Panc1 (cell line): ENCODE data around the gene TRIB2. TPM values are rescaled to one million over a fixed set of nuclear protein-coding genes. Genes with fewer than 3 reads are reported as not detected.

Experiments used
- ATAC-seq: fragments of 200-7000 bp; cut with Tn5 transposase; 2 replicates; pipeline ENCODE4 v1.9.1; 2020; ENCODE audit warnings: mild to moderate bottlenecking, moderate library complexity
- BruUV-seq: library from RNA; stranded (reverse); fragments of 400-500 nt; replicated peaks from 2 replicates; lab custom pipeline; 2021; lab: Mats Ljungman, UMichigan
- CTCF ChIA-PET: fragments of 300-600 bp; sonication (Branson Sonifier 250); formaldehyde crosslinking; loops from one replicate; lab custom pipeline; 2022; ENCODE audit warnings: antibody characterized with exemption; lab: Charles Lee
- POLR2A ChIA-PET: fragments of 300-600 bp; sonication (Branson Sonifier 250); formaldehyde crosslinking; loops from one replicate; lab custom pipeline; 2022; ENCODE audit warnings: antibody characterized with exemption; lab: Charles Lee
- DNase-seq: peaks from one replicate; pipeline ENCODE4 v3.0.0-alpha.2; 2010; ENCODE audit warnings: low read depth, low spot score
- H3K27ac ChIP-seq: 2 replicates; pipeline ENCODE4 v1.5.1; 2011; ENCODE audit warnings: mild to moderate bottlenecking, low read length, inconsistent platforms
- H3K27me3 ChIP-seq: fragments of 200-500 bp; sonication (Bioruptor generic); 2 replicates; pipeline ENCODE4 v1.6.0; 2014; ENCODE audit warnings: low read length, inconsistent platforms; ENCODE audit not compliant: control insufficient read depth, insufficient read depth
- H3K36me3 ChIP-seq: fragments of 200-500 bp; sonication (Bioruptor generic); 2 replicates; pipeline ENCODE4 v1.5.1; 2014; ENCODE audit warnings: inconsistent platforms, mild to moderate bottlenecking, low read length, moderate library complexity; ENCODE audit not compliant: control insufficient read depth, insufficient read depth
- H3K4me1 ChIP-seq: 2 replicates; pipeline ENCODE4 v1.5.1; 2011; ENCODE audit warnings: inconsistent platforms, mild to moderate bottlenecking, low read length, moderate library complexity; ENCODE audit not compliant: control insufficient read depth, insufficient read depth
- H3K4me3 ChIP-seq, 2 experiments: 2 replicates each; pipeline ENCODE4 v1.5.1; 2011 to 2012; ENCODE audit warnings: low read depth in 2 of 2, low read length in 2 of 2, mild to moderate bottlenecking in 2 of 2, inconsistent platforms in 1 of 2, moderate library complexity in 1 of 2
- H3K9me3 ChIP-seq: fragments of 200-500 bp; sonication (Bioruptor generic); 2 replicates; pipeline ENCODE4 v1.5.1; 2014; ENCODE audit warnings: low read depth, mild to moderate bottlenecking, inconsistent platforms, low read length, moderate library complexity; ENCODE audit not compliant: control insufficient read depth, insufficient read depth
- POLR2AphosphoS5 ChIP-seq: IDR thresholded peaks from 2 replicates; pipeline ENCODE4 v1.6.1; 2012; ENCODE audit warnings: mild to moderate bottlenecking, low read depth, low read length, moderate library complexity
- SIN3A ChIP-seq: IDR thresholded peaks from 2 replicates; pipeline ENCODE4 v1.6.1; 2012; ENCODE audit warnings: low read depth, mild to moderate bottlenecking, low read length, moderate library complexity, borderline replicate concordance; ENCODE audit not compliant: insufficient read depth
- TCF7L2 ChIP-seq: IDR thresholded peaks from 2 replicates; pipeline ENCODE4 v1.6.1; 2011; ENCODE audit warnings: mild to moderate bottlenecking, low read depth, low read length, inconsistent platforms
- in situ Hi-C: cut with HindIII; loops from 2 replicates; pipeline ENCODE4 v1.10.0; 2016; ENCODE audit warnings: low sequenced_read_pairs, low pct_unique_long_range_greater_than_20kb
- intact Hi-C: fragments of 100-400 bp; cut with micrococcal nuclease; formaldehyde crosslinking; loops from one replicate; pipeline ENCODE4 v1.10.0; 2022; ENCODE audit not compliant: unreplicated experiment
- total RNA-seq: library from RNA; stranded (reverse); gene quantifications from one replicate; pipeline ENCODE4 v1.2.1, GENCODE V29; 2021; ENCODE audit not compliant: unreplicated experiment
- TF ChIP-seq, protein P1 (sequence below): fragments of 450-650 bp; IDR thresholded peaks from 2 replicates; pipeline ENCODE4 v1.5.1; 2017; ENCODE audit warnings: mild to moderate bottlenecking
- TF ChIP-seq, protein P2 (sequence below), 2 experiments: IDR thresholded peaks; 2 replicates each; pipeline ENCODE4 v1.6.1; 2011 to 2012; ENCODE audit warnings: low read depth in 2 of 2, control low read depth in 1 of 2, low read length in 1 of 2, mild to moderate bottlenecking in 1 of 2, moderate library complexity in 1 of 2; ENCODE audit not compliant: insufficient read depth in 1 of 2

The TRIB2 gene
- total RNA-seq, 1 experiment from 2014 or later, result 43.2 TPM

DNA sequence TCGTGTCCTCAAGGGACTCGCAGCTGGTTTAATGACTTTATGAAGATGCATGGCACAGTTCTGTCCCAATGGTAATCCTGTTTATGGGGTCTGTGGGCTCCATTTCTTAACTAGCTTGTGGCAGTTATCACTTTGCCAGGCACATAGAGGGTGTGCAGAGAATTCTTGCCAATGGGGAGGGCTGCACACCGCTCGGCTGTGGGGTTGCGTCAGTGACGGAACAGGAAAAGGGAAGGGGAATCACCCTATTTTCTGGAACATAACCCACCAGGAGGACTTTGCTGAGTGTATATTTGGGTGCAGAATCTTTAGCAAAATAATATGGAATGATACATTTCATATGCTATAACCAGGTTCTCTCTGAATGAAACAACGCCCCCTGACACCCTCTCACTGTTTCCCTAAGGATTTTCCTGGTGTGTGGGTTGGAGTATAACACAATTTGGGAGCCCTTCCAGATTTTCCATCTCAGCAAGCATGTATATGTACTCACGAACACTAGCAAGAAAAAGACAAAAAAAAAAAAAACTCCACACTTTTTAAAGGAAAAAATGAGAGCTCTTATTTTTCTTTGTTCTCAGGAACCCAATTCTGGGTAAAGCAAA is 43.9 kb upstream of the TRIB2 start:
- H3K27ac ChIP-seq, result no peak overlapping the region
- no TSS peak for BruUV-seq
- in situ Hi-C loops, result no loop called here

DNA sequence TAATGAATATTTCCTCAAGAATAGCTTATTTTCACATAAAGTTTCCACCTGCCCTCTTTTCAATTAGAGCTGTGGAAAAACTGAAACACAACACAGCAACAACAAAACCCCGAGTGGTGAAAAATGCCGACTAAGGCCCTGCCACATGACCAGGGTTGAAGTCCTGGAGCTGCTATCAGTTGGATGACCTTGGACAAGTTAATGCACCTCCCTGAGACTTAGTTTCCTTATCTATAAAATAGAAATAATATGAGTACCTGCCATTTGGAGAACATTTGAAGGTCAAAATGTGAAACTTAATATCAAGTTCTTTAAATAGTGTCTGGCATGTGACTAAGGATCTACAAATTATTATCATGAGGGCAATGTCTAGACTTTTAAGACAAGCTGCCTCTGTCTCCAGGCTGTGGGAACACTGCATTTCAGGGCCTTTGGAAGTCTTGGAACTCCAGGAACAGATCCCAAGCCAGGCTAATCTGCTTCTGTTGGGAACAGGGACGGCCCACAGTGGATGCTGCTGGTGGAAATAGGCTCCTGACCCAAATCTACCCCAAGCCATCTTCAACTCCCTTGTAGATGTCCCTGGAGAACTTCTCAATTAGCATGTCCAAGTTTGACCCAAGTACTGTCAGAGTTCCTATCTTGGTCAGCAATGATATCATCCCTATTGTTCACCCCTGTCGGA is 42.0 kb upstream of the TRIB2 start:
- CTCF ChIA-PET, result no interaction called here
- Histone ChIP-seq H3K27me3 (no peaks in the 10 kb centered on the region), H3K9me3 (no peaks in the 10 kb centered on the region), H3K4me1 (no peaks in the 10 kb centered on the region), H3K36me3 (no peaks in the 10 kb centered on the region), H3K4me3 (no peak overlapping the region), H3K27ac (no peak overlapping the region)
- ATAC-seq, result no peak
- no TSS peak for BruUV-seq
- DNase-seq, result no peak
- POLR2A ChIA-PET, result no interaction called here
- no peak for TF ChIP-seq SIN3A
- no peak for TF ChIP-seq TCF7L2
- no peak for TF ChIP-seq POLR2AphosphoS5
- TF ChIP-seq, protein P1, sequence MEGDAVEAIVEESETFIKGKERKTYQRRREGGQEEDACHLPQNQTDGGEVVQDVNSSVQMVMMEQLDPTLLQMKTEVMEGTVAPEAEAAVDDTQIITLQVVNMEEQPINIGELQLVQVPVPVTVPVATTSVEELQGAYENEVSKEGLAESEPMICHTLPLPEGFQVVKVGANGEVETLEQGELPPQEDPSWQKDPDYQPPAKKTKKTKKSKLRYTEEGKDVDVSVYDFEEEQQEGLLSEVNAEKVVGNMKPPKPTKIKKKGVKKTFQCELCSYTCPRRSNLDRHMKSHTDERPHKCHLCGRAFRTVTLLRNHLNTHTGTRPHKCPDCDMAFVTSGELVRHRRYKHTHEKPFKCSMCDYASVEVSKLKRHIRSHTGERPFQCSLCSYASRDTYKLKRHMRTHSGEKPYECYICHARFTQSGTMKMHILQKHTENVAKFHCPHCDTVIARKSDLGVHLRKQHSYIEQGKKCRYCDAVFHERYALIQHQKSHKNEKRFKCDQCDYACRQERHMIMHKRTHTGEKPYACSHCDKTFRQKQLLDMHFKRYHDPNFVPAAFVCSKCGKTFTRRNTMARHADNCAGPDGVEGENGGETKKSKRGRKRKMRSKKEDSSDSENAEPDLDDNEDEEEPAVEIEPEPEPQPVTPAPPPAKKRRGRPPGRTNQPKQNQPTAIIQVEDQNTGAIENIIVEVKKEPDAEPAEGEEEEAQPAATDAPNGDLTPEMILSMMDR, result no peak
- TF ChIP-seq, protein P2, sequence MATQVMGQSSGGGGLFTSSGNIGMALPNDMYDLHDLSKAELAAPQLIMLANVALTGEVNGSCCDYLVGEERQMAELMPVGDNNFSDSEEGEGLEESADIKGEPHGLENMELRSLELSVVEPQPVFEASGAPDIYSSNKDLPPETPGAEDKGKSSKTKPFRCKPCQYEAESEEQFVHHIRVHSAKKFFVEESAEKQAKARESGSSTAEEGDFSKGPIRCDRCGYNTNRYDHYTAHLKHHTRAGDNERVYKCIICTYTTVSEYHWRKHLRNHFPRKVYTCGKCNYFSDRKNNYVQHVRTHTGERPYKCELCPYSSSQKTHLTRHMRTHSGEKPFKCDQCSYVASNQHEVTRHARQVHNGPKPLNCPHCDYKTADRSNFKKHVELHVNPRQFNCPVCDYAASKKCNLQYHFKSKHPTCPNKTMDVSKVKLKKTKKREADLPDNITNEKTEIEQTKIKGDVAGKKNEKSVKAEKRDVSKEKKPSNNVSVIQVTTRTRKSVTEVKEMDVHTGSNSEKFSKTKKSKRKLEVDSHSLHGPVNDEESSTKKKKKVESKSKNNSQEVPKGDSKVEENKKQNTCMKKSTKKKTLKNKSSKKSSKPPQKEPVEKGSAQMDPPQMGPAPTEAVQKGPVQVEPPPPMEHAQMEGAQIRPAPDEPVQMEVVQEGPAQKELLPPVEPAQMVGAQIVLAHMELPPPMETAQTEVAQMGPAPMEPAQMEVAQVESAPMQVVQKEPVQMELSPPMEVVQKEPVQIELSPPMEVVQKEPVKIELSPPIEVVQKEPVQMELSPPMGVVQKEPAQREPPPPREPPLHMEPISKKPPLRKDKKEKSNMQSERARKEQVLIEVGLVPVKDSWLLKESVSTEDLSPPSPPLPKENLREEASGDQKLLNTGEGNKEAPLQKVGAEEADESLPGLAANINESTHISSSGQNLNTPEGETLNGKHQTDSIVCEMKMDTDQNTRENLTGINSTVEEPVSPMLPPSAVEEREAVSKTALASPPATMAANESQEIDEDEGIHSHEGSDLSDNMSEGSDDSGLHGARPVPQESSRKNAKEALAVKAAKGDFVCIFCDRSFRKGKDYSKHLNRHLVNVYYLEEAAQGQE (IDR thresholded peaks at IDR 0.05; ENCODE audit: insufficient read depth in 1 of 2, low read depth in 2 of 2, low read length in 1 of 2), result no peak
- in situ Hi-C loops, result no loop called here
- intact Hi-C loops, result no loop called here

More for the DNA sequence above, 43.9 kb upstream of the TRIB2 start:
- Histone ChIP-seq H3K4me3 (no peak overlapping the region), H3K4me1 (no peaks in the 10 kb centered on the region), H3K27me3 (no peaks in the 10 kb centered on the region), H3K9me3 (no peaks in the 10 kb centered on the region), H3K36me3 (no peaks in the 10 kb centered on the region)
- CTCF ChIA-PET, result no interaction called here
- no peak for ATAC-seq
- intact Hi-C loops, result no loop called here
- POLR2A ChIA-PET, result no interaction called here
- TF ChIP-seq SIN3A (no peak), POLR2AphosphoS5 (no peak), TCF7L2 (no peak)
- TF ChIP-seq, protein P1, result no peak
- TF ChIP-seq, protein P2 (IDR thresholded peaks at IDR 0.05; ENCODE audit: insufficient read depth in 1 of 2, low read depth in 2 of 2, low read length in 1 of 2), result no peak
- DNase-seq, result no peak
